MCF 10A (cell line): ENCODE measurements around the gene B4GALT6. TPM values are rescaled to one million over a fixed set of nuclear protein-coding genes. Genes with fewer than 3 reads are reported as not detected.

Experiments used
- BruUV-seq: library from RNA; stranded (reverse); fragments of 400-500 nt; replicated peaks from 2 replicates; lab custom pipeline; 2021; lab: Mats Ljungman, UMichigan
- CTCF ChIA-PET: fragments of 300-600 bp; sonication (Branson Sonifier 250); formaldehyde crosslinking; extraction: SDS; loops from one replicate; lab custom pipeline; 2021; ENCODE audit warnings: antibody characterized with exemption, inconsistent platforms; lab: Yijun Ruan, JAX
- POLR2A ChIA-PET: fragments of 300-600, 350-650 bp; sonication (Branson Sonifier 250); formaldehyde crosslinking; extraction: SDS; loops from one replicate; lab custom pipeline; 2020; ENCODE audit warnings: antibody characterized with exemption, inconsistent platforms; lab: Yijun Ruan, JAX
- DNase-seq: peaks from one replicate; pipeline ENCODE4 v3.0.0-alpha.2; 2018; ENCODE audit not compliant: unreplicated experiment
- H3K27ac Mint-ChIP-seq: one replicate; pipeline ENCODE4 v1.8.0; 2022; ENCODE audit warnings: mild to moderate bottlenecking, low read depth, mixed read lengths; ENCODE audit not compliant: unreplicated experiment
- H3K27me3 Mint-ChIP-seq: one replicate; pipeline ENCODE4 v1.8.0; 2022; ENCODE audit warnings: mixed read lengths; ENCODE audit not compliant: insufficient read depth, unreplicated experiment
- H3K36me3 Mint-ChIP-seq: one replicate; pipeline ENCODE4 v1.8.0; 2022; ENCODE audit warnings: mild to moderate bottlenecking, moderate library complexity, mixed read lengths; ENCODE audit not compliant: insufficient read depth, unreplicated experiment
- H3K4me1 Mint-ChIP-seq: one replicate; pipeline ENCODE4 v1.8.0; 2022; ENCODE audit warnings: mixed read lengths; ENCODE audit not compliant: insufficient read depth, unreplicated experiment
- H3K4me3 Mint-ChIP-seq: one replicate; pipeline ENCODE4 v1.8.0; 2022; ENCODE audit warnings: mild to moderate bottlenecking, moderate library complexity, mixed read lengths; ENCODE audit not compliant: unreplicated experiment
- H3K9me3 Mint-ChIP-seq: one replicate; pipeline ENCODE4 v1.8.0; 2022; ENCODE audit warnings: mixed read lengths; ENCODE audit not compliant: unreplicated experiment
- intact Hi-C: fragments of 100-400 bp; cut with micrococcal nuclease; formaldehyde crosslinking; loops from 2 replicates; pipeline ENCODE4 v1.14.1; 2022
- total RNA-seq: library from RNA; stranded (reverse); gene quantifications from 2 replicates; pipeline ENCODE4 v1.2.3, GENCODE V29; 2022
- TF ChIP-seq, protein P1 (sequence below): fragments of 200-600 bp; IDR thresholded peaks from one replicate; pipeline ENCODE4 v1.8.0; 2022; ENCODE audit warnings: antibody characterized with exemption, mild to moderate bottlenecking; ENCODE audit not compliant: unreplicated experiment

B4GALT6 gene
- total RNA-seq, 1 experiment from 2014 or later = 6.0 TPM

DNA sequence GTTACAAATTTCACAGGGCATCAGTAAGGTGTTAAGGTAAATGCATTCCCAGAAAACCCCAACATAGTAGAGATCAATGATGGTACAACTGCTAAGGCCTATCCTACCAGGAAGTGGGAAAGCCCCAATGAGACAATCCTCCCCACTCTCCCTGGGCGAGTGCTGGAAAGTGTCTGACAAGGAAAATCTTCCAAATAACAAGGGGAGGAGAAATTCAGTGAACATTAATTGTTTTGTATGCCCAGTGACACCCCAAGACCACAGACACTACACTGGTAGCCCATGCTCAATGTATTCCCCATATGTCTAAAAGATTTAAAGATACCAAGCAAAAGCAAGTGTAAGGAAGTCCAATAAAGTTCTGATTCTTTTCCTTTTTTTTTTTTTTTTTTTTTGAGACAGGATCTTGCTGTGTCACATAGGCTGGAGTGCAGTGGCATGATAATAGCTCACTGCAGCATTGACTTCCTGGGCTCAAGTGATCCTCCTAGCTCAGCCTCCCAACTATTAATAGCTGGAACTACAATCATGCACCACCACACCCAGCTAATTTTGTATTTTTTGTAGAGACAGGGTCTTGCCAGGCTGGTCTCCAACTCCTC is 24.7 kb downstream of the B4GALT6 start:
- no TSS peak for BruUV-seq
- no peak overlapping the region for H3K27ac Mint-ChIP-seq
- no peak for DNase-seq
- H3K9me3 Mint-ChIP-seq = peaks cover 8% of the 10 kb centered on the region
- ChIA-PET CTCF (no interaction called here), POLR2A (interaction anchor here (0.9 kb wide), 1 partner anchor 8 kb away, joined by 3 read pairs; no protein-coding TSS in a partner anchor)
- intact Hi-C loops = no loop called here
- H3K27me3 Mint-ChIP-seq = no peaks in the 10 kb centered on the region
- H3K36me3 Mint-ChIP-seq = peaks cover 9% of the 10 kb centered on the region
- H3K4me1 Mint-ChIP-seq = peaks cover 5% of the 10 kb centered on the region
- H3K4me3 Mint-ChIP-seq = no peak overlapping the region
- TF ChIP-seq, protein P1, sequence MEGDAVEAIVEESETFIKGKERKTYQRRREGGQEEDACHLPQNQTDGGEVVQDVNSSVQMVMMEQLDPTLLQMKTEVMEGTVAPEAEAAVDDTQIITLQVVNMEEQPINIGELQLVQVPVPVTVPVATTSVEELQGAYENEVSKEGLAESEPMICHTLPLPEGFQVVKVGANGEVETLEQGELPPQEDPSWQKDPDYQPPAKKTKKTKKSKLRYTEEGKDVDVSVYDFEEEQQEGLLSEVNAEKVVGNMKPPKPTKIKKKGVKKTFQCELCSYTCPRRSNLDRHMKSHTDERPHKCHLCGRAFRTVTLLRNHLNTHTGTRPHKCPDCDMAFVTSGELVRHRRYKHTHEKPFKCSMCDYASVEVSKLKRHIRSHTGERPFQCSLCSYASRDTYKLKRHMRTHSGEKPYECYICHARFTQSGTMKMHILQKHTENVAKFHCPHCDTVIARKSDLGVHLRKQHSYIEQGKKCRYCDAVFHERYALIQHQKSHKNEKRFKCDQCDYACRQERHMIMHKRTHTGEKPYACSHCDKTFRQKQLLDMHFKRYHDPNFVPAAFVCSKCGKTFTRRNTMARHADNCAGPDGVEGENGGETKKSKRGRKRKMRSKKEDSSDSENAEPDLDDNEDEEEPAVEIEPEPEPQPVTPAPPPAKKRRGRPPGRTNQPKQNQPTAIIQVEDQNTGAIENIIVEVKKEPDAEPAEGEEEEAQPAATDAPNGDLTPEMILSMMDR = no peak

DNA sequence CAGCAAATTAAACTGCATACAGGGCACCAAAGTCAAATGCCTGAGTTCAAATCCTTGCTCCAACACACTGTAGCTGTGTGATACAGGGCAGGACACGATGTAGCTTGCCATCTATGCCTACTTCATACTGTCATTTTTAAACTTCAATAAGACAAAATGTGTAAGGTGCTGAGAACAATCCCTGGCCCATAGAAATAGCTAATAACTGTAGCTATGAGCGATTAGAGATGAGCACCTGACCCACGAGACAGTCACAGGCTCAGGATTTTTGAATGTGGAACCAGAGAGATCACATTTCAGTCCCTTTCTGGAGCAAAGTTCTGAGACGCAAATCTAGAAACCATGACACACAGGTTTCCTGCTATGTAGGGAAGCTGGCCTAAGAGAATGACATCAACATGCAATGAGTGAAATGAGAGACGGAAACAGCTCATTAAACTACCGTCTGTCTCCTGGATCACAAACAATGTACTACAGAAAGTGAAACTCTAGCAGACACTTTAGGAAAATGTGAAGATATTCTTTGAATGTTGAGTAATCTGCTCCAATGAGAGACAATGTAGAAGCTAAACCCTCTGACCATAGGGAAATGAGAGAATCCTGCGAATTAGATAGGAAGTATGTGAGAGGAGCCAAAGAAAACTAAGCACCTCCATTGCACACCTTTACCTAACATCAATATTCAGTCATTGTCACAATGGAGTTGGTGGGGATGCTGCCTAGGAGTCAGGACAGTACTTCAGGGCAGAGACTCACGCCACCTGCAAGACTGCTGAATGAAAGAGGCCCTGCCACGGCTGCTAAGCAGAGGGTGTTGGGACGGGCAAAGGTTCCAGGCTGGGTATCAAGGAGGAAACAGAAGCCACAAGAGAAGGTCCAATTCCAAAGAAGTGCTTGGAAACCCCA is 25.5 kb downstream of the B4GALT6 start:
- intact Hi-C loops = no loop called here
- Mint-ChIP-seq H3K36me3 (peaks cover 2% of the 10 kb centered on the region), H3K27me3 (no peaks in the 10 kb centered on the region), H3K4me3 (no peak overlapping the region), H3K9me3 (peaks cover 8% of the 10 kb centered on the region), H3K4me1 (peaks cover 5% of the 10 kb centered on the region), H3K27ac (no peak overlapping the region)
- POLR2A ChIA-PET = interaction anchor here (0.9 kb wide), 1 partner anchor 9 kb away, joined by 3 read pairs; no protein-coding TSS in a partner anchor
- no TSS peak for BruUV-seq
- no peak for DNase-seq
- CTCF ChIA-PET = interaction anchor here (0.6 kb wide), 1 partner anchor 113 kb away, joined by 3 read pairs; no protein-coding TSS in a partner anchor
- TF ChIP-seq, protein P1 = no peak

DNA sequence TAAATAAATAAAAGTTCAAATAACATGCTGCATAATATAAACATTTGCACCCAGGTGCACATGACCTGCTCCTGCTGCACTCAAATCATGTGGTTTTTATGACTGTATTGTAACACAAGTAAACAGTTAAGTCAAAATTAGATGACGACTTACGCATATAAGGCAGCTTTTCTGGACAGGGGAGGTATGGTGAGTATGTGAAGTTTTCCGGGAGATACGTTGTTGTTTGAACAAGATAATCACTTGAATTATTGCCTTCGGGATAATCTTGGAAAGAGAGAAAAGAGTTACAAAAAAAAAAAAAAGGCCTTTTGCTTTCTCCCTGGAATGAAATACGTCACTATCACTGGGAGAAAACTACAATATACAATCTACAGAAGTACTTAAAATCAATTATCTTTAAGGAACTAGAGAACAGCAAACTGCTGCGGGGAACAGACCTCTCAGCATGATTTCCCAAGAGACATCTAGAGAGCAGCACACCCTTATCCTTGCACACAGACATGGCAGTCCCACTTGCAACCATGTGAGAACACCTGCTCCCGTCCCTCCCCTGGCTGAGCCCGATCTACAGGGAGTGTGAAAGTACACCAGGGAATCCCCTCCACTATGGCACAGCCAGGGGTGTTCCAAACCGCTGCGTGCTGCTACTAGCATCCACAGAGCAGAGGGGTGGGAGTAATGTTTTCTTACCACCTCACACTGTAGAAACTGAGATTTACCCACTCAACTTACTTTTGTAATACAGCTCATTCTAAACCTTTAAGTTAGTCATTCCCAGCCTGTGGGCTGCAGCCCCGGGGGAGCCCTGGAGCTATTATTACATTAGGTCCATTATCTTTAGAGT is 26.3 kb downstream of the B4GALT6 start:
- H3K36me3 Mint-ChIP-seq = no peaks in the 10 kb centered on the region
- H3K4me1 Mint-ChIP-seq = peaks cover 5% of the 10 kb centered on the region
- intact Hi-C loops = no loop called here
- ChIA-PET CTCF (interaction anchor here (0.6 kb wide), 2 partner anchors 113 to 129 kb away, joined by 3 read pairs; no protein-coding TSS in a partner anchor), POLR2A (no interaction called here)
- peaks cover 8% of the 10 kb centered on the region for H3K9me3 Mint-ChIP-seq
- no peak overlapping the region for H3K4me3 Mint-ChIP-seq
- TF ChIP-seq, protein P1 = no peak
- no peak for DNase-seq
- no peaks in the 10 kb centered on the region for H3K27me3 Mint-ChIP-seq
- no TSS peak for BruUV-seq
- no peak overlapping the region for H3K27ac Mint-ChIP-seq
